ENCODE results near the gene AMHR2.

The AMHR2 gene

GRCh38 chr12:53453953-53454640 lies 30.4 kb downstream of the AMHR2 start:
- DNase-seq, result no peak

DNA sequence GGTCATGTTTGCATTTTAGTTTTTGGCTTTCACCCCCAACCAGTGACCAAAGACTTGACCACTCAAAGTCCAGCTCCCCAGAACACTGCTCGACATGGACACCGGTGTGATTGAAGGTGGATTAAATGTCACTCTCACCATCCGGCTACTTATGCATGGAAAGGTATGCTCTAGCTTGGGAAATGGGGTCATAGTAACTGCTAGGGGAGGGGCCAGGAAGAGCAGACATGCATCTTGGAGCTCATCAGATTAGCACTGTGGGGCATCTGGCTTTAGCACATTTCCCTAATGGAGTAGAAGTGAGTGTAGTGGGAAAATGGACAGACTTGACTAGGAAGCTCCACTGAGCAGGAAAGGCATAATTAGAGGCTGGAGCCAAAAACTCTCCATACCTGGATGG lies 31.1 kb downstream of the AMHR2 start:
- DNase-seq, result no peak

DNA sequence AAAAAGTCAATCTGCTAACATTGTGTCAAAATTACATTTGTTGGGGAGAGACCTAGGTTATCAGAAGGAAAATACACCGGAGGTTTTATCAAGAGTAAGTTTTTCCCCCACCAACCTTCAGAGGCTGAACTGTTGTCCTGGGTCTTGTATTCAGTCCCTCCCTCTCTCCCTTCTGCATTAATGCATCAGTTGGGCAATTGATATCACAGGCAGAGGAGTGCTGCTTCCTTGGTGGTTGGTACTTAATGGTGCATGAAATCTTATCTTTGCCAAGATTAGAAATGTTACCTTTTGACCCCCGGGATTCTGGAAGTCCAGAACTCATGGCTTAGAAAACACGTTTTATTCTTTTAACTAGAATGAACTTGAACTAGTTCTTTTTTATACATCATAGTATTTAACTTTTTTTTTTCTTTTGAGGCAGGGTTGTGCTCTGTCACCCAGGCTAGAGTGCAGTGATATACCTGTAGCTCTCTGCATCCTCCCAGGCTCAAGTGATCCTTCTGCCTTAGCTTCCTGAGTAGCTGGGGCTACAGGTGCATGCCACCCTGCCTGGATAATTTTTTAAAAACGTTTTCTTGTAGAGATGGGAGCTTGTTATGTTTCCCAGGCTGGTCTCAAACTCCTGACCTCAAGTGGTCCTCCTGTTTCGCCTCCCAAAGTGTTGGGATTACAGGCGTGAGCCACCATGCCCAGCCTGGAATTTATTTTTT lies 33.2 kb downstream of the AMHR2 start:
- no peak for DNase-seq

DNA sequence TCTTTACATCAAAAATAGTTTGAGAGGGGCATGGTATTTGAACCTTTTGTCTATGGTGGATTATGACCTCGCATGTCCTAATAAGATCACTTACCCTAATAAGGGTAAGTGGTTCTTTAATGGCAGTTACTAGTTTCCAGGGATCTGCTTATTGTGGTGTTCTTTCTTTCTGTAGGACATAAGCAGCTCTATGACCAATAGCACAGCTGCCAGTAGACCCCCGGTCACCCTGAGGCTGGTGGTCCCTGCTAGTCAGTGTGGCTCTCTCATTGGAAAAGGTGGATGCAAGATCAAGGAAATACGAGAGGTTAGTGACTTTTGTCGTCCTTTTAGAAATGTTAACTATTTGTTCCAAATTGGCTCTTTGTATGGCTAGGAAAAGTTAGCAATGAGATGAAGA lies 35.4 kb downstream of the AMHR2 start:
- no peak for DNase-seq

- DNase-seq, result no peak
Observed at GRCh38 chr12:53461059-53461458, 37.4 kb downstream of the AMHR2 start.

DNA sequence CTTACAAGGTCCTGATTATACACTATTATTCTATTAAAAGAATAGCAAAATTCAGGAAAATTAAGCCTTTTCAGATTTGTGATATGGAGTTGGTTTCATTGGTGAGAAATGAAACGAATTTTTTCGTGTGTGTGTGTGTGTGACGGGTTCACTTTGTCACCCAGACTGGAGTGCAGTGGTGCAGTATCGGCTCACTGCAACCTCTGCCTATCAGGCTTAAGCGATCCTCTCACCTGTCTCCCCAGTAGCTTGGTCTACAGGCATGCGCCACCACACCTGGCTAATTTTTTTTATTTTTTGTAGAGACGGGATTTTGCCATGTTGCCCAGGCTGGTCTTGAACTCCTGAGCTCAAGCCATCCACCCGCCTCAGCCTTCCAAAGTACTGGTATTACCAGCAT lies 37.9 kb downstream of the AMHR2 start:
- DNase-seq, result no peak

DNA sequence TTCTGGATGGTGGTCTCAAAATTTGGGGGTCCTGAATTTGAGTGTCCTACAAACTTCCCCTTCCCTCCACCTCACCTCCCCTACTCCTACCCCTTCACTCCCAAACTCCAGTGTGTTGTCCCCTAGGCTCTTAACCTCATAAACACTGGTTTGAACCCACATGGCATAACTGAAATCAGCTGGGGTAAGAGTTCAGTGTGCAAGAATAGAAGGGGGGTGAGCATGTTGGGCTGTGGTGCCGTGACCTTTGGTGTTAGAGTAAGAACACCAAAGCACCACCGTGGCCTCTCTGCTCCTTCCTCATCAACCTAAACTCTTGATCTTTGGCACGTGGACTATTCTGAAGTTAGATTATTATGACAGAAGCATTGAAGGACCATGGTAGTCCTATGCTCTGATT lies 39.3 kb downstream of the AMHR2 start:
- no peak for DNase-seq

- no peak for DNase-seq
Observed at GRCh38 chr12:53463802-53464560, 40.3 kb downstream of the AMHR2 start.

DNA sequence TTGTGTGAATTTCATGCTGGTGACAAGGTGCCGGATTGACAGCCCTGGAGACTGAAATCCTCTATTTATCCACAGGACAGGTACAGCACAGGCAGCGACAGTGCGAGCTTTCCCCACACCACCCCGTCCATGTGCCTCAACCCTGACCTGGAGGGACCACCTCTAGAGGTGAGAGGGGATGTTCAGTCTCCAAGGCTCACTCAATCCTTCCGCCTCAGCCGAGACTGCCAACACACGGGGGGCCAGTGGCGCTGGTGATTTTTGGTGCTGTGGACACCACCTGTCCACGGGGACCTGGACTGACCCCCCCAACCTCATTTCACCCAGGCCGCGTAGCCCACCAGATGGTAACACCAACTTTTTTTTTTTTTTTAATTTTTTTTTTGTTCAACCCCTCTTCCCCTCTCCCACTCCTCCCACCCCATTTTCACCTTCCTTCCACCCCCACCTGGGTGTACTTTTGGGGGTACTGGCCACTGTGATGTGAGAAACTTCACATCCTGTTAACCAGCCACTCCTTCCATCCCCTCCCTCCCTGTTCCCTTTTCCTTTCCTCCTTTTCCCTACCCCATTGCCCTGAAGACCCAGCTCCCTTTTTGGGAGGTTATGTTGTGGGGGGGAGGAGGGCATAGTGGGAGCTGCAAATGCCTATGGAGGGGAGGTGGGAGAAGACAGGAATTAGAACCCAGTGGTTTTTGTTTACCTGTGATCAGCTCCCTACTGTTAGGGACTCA lies 41.2 kb downstream of the AMHR2 start:
- DNase-seq, result no peak

DNA sequence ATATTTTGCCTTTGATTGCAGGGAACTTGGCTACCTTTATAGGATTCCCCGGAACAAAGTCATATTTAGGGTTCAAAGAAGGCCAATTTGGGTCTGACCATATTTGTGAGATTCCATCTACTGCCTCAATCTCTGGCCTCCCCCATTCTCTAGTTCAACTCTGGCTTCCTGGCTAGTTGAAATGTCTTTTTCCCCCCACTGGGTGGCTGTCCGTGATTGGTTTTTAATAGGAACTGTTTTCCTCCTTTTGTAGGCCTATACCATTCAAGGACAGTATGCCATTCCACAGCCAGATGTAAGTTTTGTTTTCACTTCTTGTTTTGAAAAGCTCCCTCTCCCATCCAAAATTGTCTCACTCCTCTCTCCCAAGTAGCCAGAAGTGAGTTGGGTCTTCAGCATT lies 42.0 kb downstream of the AMHR2 start:
- no peak for DNase-seq

GRCh38 chr12:53466640-53467039 lies 43.0 kb downstream of the AMHR2 start:
- DNase-seq, result no peak

DNA sequence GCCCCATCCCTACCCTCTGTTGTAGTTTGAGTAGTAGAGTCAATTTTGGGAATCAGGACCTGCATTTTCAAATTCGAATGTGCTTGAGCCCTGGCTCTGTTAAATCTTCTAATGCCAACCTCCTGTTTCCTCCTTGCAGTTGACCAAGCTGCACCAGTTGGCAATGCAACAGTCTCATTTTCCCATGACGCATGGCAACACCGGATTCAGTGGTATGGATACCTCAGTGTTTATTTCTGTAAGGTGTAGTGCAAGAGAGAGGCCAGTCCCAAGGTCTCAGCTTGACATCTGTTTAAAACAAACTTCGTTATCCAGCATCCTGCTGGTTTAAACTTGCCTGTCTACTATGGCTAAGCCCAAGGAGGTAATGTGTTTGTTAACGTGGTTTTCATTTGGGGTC lies 43.4 kb downstream of the AMHR2 start:
- no peak for DNase-seq

DNA sequence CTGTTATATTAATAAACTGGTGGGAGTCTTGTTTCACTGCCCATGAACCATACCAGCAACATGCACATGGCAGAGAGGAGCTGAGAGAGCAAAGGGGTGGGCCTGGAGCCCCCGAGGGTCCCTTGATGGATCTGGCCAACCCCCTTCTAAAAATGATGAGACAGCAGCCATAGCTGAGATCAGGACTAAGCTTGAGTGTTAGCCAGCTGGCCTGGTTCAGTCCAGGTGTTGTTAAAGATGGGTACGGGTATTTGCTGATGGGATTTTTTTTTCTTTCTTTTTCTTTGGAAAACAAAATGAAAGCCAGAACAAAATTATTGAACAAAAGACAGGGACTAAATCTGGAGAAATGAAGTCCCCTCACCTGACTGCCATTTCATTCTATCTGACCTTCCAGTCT lies 44.2 kb downstream of the AMHR2 start:
- no peak for DNase-seq

DNA sequence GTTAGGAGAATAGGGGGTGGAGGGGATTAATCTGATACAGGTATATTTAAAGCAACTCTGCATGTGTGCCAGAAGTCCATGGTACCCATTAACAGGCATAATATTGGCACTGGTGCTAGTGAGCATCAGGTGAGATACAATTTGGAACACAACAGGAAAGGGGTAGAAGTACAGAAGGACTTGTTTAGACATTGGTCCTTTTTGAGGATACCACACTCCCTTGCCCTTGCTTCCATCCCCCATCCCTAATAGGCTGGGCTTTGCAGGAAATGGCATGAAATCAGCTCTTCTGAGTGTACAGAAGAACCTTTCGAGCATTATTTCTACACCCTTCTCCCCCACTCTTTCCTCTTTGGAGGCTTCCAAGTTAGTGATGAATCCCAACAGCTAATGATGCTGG lies 44.6 kb downstream of the AMHR2 start:
- no peak for DNase-seq

GRCh38 chr12:53472056-53472582 lies 48.5 kb downstream of the AMHR2 start:
- DNase-seq, result no peak

GRCh38 chr12:53474077-53474476 lies 50.4 kb downstream of the AMHR2 start:
- DNase-seq, result no peak

DNA sequence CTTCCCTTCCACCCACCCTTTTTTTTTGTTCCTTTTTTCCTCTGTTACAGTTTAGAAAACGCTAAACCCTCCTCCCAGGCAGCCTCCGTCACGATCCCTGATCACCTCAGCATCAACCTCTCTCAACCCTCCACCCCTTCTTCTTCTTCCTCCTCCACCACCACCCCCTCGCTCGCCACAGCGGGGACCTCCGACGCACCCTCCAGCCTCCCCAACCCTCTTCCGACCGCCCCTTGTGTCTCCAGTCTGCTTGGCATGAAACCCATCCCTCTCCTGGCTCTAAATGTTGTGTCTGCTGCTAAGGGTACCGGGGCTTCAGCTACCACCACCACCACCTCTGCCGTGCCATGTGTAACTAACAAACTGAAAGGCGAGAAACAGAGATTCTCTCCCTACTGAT lies 51.2 kb downstream of the AMHR2 start:
- DNase-seq, result no peak

GRCh38 chr12:53476769-53477209 lies 53.1 kb downstream of the AMHR2 start:
- no peak for DNase-seq

GRCh38 chr12:53478865-53479264 lies 55.2 kb downstream of the AMHR2 start:
- DNase-seq, result no peak

- DNase-seq, result no peak
Observed at GRCh38 chr12:53479331-53479730, 55.7 kb downstream of the AMHR2 start.

DNA sequence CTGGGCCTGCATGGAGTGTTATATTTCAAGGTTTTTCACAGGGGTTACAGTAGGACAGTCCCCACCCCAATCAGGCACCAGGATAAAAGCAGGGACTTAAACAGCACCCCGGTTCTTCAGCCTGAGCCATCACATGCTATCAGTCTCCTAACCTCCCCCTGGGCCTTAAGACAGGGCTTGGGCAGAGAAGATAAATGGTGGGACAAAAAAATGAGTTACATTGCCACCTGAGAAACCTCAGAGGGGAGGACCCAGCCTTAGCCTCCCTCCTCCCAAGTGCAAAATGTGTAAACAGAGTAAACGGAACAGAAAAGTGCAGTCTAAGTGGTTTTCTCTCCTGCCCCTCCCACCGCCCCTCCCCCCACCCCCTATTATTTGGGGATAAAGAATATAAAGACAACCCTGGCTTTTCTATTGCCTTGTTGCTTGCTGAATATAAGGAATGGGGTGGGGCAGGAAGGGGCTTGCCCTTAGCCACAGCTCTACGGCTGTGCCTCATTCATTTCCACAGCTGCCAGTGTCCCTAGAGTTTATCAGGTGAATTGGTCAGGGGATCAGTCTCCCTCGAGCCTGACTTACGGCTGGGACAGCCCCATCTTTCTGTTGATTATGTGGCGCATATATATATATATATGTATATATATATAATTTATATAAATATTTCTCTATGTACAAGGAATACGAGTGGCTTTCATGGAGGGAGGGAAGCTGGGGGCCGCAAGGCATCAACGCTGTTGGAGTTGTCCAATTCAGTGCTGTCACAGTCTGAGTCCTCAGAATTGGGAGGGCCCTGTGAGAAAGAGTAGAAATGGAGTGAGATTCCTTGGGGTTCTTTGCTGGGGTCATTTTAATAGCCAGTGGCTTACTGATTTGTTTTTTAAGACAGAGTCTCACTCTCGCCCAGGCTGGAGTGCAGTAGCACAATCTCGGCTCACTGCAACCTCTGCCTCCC lies 57.1 kb downstream of the AMHR2 start:
- no peak for DNase-seq
